ENCODE results near the gene SLC25A25.

DNA sequence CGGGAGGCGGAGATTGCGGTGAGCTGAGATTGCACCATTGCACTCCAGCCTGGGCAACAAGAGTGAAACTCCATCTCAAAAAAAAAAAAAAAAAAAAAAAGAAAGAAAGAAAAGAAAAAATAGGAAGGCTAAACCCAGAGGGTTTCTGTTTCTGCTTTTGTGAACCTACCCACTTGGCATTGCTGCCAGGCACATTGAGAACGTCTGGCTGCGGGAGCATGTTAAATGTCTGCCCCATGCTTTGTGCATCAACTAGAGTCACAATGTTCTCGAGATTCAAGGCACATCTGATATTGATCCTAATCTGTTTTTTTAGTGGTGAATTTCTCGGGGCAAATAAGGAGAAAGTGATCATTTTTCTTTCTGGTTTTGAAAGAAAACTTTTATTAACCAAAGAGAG, 2.8 kb downstream of the SLC25A25 start:
- TF ChIP-seq POLR2AphosphoS5 (IDR thresholded peaks at IDR 0.05; ENCODE audit: borderline replicate concordance, low read depth, low read length) (no peak), EZH2 (IDR thresholded peaks at IDR 0.05) (no peak)
